SHP77 treated with DMSO at 0.1 percent for 48 hours (cell line): ENCODE measurements around the gene ABCD3.

Experiments used
- DNase-seq: peaks from one replicate; lab custom pipeline; 2025; lab: John Stamatoyannopoulos, UW

ABCD3 gene

GRCh38 chr1:94463056-94463764, 45.0 kb downstream of the ABCD3 start:
- DNase-seq = no peak

- peak; percentile 17 for DNase-seq
Observed at GRCh38 chr1:94463765-94464330, 45.7 kb downstream of the ABCD3 start.

- DNase-seq = no peak
Observed at GRCh38 chr1:94468708-94469107, 50.5 kb downstream of the ABCD3 start.

GRCh38 chr1:94471271-94471670, 53.1 kb downstream of the ABCD3 start:
- DNase-seq = no peak

GRCh38 chr1:94475232-94475631, 57.0 kb downstream of the ABCD3 start:
- DNase-seq = no peak

GRCh38 chr1:94479682-94480081, 61.5 kb downstream of the ABCD3 start:
- no peak for DNase-seq

- peak; percentile 14 for DNase-seq
Observed at GRCh38 chr1:94481473-94481933, 63.3 kb downstream of the ABCD3 start.

GRCh38 chr1:94486990-94487389, 68.8 kb downstream of the ABCD3 start:
- no peak for DNase-seq

- no peak for DNase-seq
Observed at GRCh38 chr1:94490556-94490955, 72.4 kb downstream of the ABCD3 start.

- DNase-seq = no peak
Observed at GRCh38 chr1:94496076-94496755, 78.0 kb downstream of the ABCD3 start.

GRCh38 chr1:94501426-94501825, 83.2 kb downstream of the ABCD3 start:
- DNase-seq = no peak

- no peak for DNase-seq
Observed at GRCh38 chr1:94501935-94502334, 83.7 kb downstream of the ABCD3 start.

GRCh38 chr1:94503153-94503552, 85.0 kb downstream of the ABCD3 start:
- DNase-seq = no peak

- DNase-seq = no peak
Observed at GRCh38 chr1:94504601-94505000, 86.4 kb downstream of the ABCD3 start.

- no peak for DNase-seq
Observed at GRCh38 chr1:94512816-94513215, 94.6 kb downstream of the ABCD3 start.

GRCh38 chr1:94514095-94514727, 96.0 kb downstream of the ABCD3 start:
- no peak for DNase-seq

- DNase-seq = no peak
Observed at GRCh38 chr1:94515296-94515947, 97.2 kb downstream of the ABCD3 start.

- no peak for DNase-seq
Observed at GRCh38 chr1:94519351-94519750, 101.2 kb downstream of the ABCD3 start.

- peak; percentile 62 for DNase-seq
Observed at GRCh38 chr1:94522304-94522703, 104.1 kb downstream of the ABCD3 start.

GRCh38 chr1:94524531-94524930, 106.3 kb downstream of the ABCD3 start:
- no peak for DNase-seq

- no peak for DNase-seq
Observed at GRCh38 chr1:94526152-94526980, 108.2 kb downstream of the ABCD3 start.
